Naive thymus-derived CD4-positive, alpha-beta T cell (primary cell): ENCODE results near the gene OSBP2. TPM values are rescaled to one million over a fixed set of nuclear protein-coding genes. Genes with fewer than 3 reads are reported as not detected.

Experiments used
- ATAC-seq: fragments of 150-1000 bp; cut with Tn5 transposase; 2 replicates; pipeline ENCODE4 v1.10.0; 2021; ENCODE audit warnings: mild to moderate bottlenecking, moderate library complexity
- CTCF ChIA-PET: fragments of 350-600 bp; sonication (Branson Sonifier 250); formaldehyde crosslinking; loops from one replicate; lab custom pipeline; 2021; ENCODE audit warnings: antibody characterized with exemption; lab: Charles Lee
- POLR2A ChIA-PET: fragments of 350-600 bp; sonication (Branson Sonifier 250); formaldehyde crosslinking; loops from one replicate; lab custom pipeline; 2021; ENCODE audit warnings: antibody characterized with exemption, inconsistent platforms; lab: Charles Lee
- DNase-seq, 9 donors: peaks; one replicate each; pipeline versions ENCODE4 v3.0.0 to v3.0.0-alpha.2; 2020 to 2022; ENCODE audit warnings: mixed read lengths in 1 of 9
- H3K27ac ChIP-seq: one replicate; pipeline ENCODE4 v1.7.0; 2013; ENCODE audit warnings: mild to moderate bottlenecking, low read depth, low read length, moderate library complexity
- H3K27me3 ChIP-seq, 2 donors: one replicate each; pipeline ENCODE4 v1.7.0; 2013; ENCODE audit warnings: low read length in 2 of 2, mild to moderate bottlenecking in 2 of 2, moderate library complexity in 2 of 2; ENCODE audit not compliant: control insufficient read depth in 2 of 2, insufficient read depth in 2 of 2
- H3K36me3 ChIP-seq, 3 experiments: 1 replicate in 2 of 3; 2 replicates in 1 of 3; pipeline ENCODE4 v1.7.0; 2013; ENCODE audit warnings: low read length in 3 of 3, mild to moderate bottlenecking in 3 of 3, moderate library complexity in 1 of 3; ENCODE audit not compliant: insufficient read depth in 3 of 3, control insufficient read depth in 2 of 3
- H3K4me1 ChIP-seq, 2 donors: one replicate each; pipeline ENCODE4 v1.7.0; 2013; ENCODE audit warnings: low read length in 2 of 2, mild to moderate bottlenecking in 2 of 2, moderate library complexity in 1 of 2; ENCODE audit not compliant: control insufficient read depth in 2 of 2, insufficient read depth in 2 of 2
- H3K4me3 ChIP-seq: 2 replicates; pipeline ENCODE4 v1.7.0; 2013; ENCODE audit warnings: mild to moderate bottlenecking, low read length
- H3K9me3 ChIP-seq, 3 experiments: 1 replicate in 2 of 3; 2 replicates in 1 of 3; pipeline ENCODE4 v1.7.0; 2013; ENCODE audit warnings: low read length in 3 of 3; ENCODE audit not compliant: control insufficient read depth in 2 of 3
- H3K27ac Mint-ChIP-seq, 9 donors: one replicate each; pipeline ENCODE4 v1.8.0; 2020 to 2022; ENCODE audit warnings: mixed read lengths in 9 of 9, mild to moderate bottlenecking in 8 of 9, moderate library complexity in 5 of 9, inconsistent platforms in 2 of 9
- H3K27me3 Mint-ChIP-seq, 5 donors: one replicate each; pipeline ENCODE4 v1.8.0; 2021 to 2022; ENCODE audit warnings: mixed read lengths in 5 of 5, mild to moderate bottlenecking in 1 of 5
- H3K36me3 Mint-ChIP-seq, 5 donors: one replicate each; pipeline ENCODE4 v1.8.0; 2020 to 2022; ENCODE audit warnings: mixed read lengths in 5 of 5, mild to moderate bottlenecking in 3 of 5, inconsistent platforms in 1 of 5
- H3K4me1 Mint-ChIP-seq, 7 donors: one replicate each; pipeline ENCODE4 v1.8.0; 2020 to 2022; ENCODE audit warnings: mixed read lengths in 7 of 7, mild to moderate bottlenecking in 3 of 7, inconsistent platforms in 1 of 7
- H3K4me3 Mint-ChIP-seq, 10 donors: one replicate each; pipeline ENCODE4 v1.8.0; 2020 to 2022; ENCODE audit warnings: mild to moderate bottlenecking in 10 of 10, mixed read lengths in 10 of 10, moderate library complexity in 6 of 10, inconsistent platforms in 2 of 10
- H3K9me3 Mint-ChIP-seq, 11 donors: one replicate each; pipeline ENCODE4 v1.8.0; 2020 to 2022; ENCODE audit warnings: mixed read lengths in 11 of 11, mild to moderate bottlenecking in 4 of 11, inconsistent platforms in 1 of 11, moderate library complexity in 1 of 11
- intact Hi-C, 2 donors: fragments of 100-400 bp; cut with micrococcal nuclease; formaldehyde crosslinking; loops; one replicate each; pipeline ENCODE4 v1.15.1; 2023
- polyA plus RNA-seq, 2 donors: library from polyadenylated mRNA; unstranded; fragments of 300-500 nt; fragmentation: Illumina TruSeq; gene quantifications; one replicate each; pipeline ENCODE4 v1.2.3, GENCODE V29; 2021
- total RNA-seq, 6 experiments: library from RNA in 5 of 6; stranded (reverse) in 5 of 6; gene quantifications; 1 replicate in 5 of 6; 2 replicates in 1 of 6; pipeline ENCODE4 v1.2.3 and lab custom pipeline; 2021 to 2026

Gene OSBP2
- total and polyA plus RNA-seq, 7 experiments from 2014 or later, result 0.37 to 2.7 (median 1.8) TPM

DNA sequence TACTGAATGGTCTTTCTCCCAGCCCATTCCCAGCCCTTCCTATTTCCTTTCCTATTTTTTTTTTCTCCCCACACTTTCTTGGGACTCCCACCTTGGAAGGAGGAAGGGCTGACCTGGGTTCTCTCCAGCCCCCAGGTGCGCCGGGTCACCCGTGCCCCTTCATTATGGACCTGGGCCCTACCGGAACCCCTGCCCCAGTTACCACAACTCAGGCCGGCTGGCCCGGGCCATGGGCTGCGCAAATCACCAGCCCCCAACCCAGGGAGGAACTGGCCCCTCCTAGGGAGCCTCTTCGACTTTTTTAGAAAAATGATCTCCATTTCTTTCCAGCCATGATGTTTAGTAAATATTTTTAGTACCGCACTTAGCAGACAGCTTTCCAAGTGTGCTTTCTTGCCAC, 211.7 kb downstream of the OSBP2 start:
- CTCF ChIA-PET, result no interaction called here

GRCh38 chr22:30906946-30907345, 212.3 kb downstream of the OSBP2 start:
- Mint-ChIP-seq H3K27me3 (no peaks in the 10 kb centered on the region), H3K36me3 (peaks cover 6 to 59% (median 37%) of the 10 kb centered on the region in 5 donors), H3K4me3 (no peak overlapping the region), H3K9me3 (peaks cover 0 to 1% (median 0%) of the 10 kb centered on the region in 11 donors), H3K27ac (no peak overlapping the region), H3K4me1 (peaks cover 4 to 25% (median 11%) of the 10 kb centered on the region in 7 donors)
- ChIA-PET CTCF (no interaction called here), POLR2A (no interaction called here)
- DNase-seq, result no peak
- intact Hi-C loops, result no loop called here
- Histone ChIP-seq H3K27ac (no peak overlapping the region), H3K4me3 (no peak overlapping the region), H3K9me3 (no peaks in the 10 kb centered on the region), H3K36me3 (peaks cover 0 to 59% (median 3%) of the 10 kb centered on the region in 3 experiments), H3K27me3 (no peaks in the 10 kb centered on the region), H3K4me1 (no peaks in the 10 kb centered on the region)
- ATAC-seq, result no peak

More for the DNA sequence above, 211.7 kb downstream of the OSBP2 start:
- Histone ChIP-seq H3K4me3 (no peak overlapping the region), H3K4me1 (no peaks in the 10 kb centered on the region), H3K27ac (no peak overlapping the region), H3K27me3 (no peaks in the 10 kb centered on the region), H3K9me3 (no peaks in the 10 kb centered on the region), H3K36me3 (peaks cover 0 to 59% (median 3%) of the 10 kb centered on the region in 3 experiments)
- H3K27ac Mint-ChIP-seq, result peak overlapping the region in 1 of 9 donors; percentile 38
- H3K4me1 Mint-ChIP-seq, result peaks cover 4 to 25% (median 10%) of the 10 kb centered on the region in 7 donors
- ATAC-seq (no peak), DNase-seq (no peak)
- H3K4me3 Mint-ChIP-seq, result no peak overlapping the region
- intact Hi-C loops, result no loop called here
- H3K9me3 Mint-ChIP-seq, result no peaks in the 10 kb centered on the region
- POLR2A ChIA-PET, result no interaction called here
- H3K36me3 Mint-ChIP-seq, result peaks cover 6 to 62% (median 41%) of the 10 kb centered on the region in 5 donors
- H3K27me3 Mint-ChIP-seq, result no peaks in the 10 kb centered on the region

DNA sequence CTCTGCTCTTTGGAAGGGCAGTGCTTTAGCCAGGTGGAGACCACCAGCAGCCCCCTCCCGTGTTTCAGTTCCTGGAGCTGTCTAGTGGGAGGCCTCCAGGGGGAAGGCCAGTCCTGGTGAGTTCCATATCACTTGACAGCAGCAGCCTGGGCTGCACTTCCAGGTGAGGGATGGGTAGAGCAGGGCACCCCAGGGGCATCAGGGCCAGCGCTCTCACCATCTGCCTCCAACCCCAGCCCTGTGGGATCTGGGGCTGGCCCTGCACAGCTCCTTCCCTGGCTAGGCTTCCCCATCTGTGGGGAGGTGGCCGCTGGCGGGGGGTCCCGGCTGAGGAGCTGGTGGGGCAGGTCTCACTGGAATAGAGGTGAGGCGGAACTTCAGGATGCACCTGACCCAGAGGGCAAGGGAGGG, 213.4 kb downstream of the OSBP2 start:
- Histone ChIP-seq H3K4me3 (no peak overlapping the region), H3K27me3 (no peaks in the 10 kb centered on the region), H3K4me1 (no peaks in the 10 kb centered on the region), H3K27ac (no peak overlapping the region), H3K9me3 (no peaks in the 10 kb centered on the region), H3K36me3 (peaks cover 0 to 51% (median 3%) of the 10 kb centered on the region in 3 experiments)
- Mint-ChIP-seq H3K36me3 (peaks cover 3 to 50% (median 27%) of the 10 kb centered on the region in 5 donors), H3K9me3 (peaks cover 0 to 4% (median 0%) of the 10 kb centered on the region in 11 donors), H3K4me3 (no peak overlapping the region), H3K4me1 (peaks cover 1 to 14% (median 10%) of the 10 kb centered on the region in 7 donors), H3K27me3 (no peaks in the 10 kb centered on the region), H3K27ac (no peak overlapping the region)
- ATAC-seq (no peak), DNase-seq (no peak)
- ChIA-PET CTCF (no interaction called here), POLR2A (no interaction called here)
- intact Hi-C loops, result no loop called here

GRCh38 chr22:30909306-30909705, 214.6 kb downstream of the OSBP2 start:
- Mint-ChIP-seq H3K4me1 (peaks cover 0 to 11% (median 4%) of the 10 kb centered on the region in 7 donors), H3K36me3 (peaks cover 3 to 44% (median 18%) of the 10 kb centered on the region in 5 donors), H3K27me3 (no peaks in the 10 kb centered on the region), H3K27ac (no peak overlapping the region), H3K9me3 (peaks cover 0 to 4% (median 0%) of the 10 kb centered on the region in 11 donors), H3K4me3 (no peak overlapping the region)
- Histone ChIP-seq H3K4me3 (no peak overlapping the region), H3K36me3 (peaks cover 0 to 39% (median 3%) of the 10 kb centered on the region in 3 experiments), H3K27me3 (no peaks in the 10 kb centered on the region), H3K27ac (no peak overlapping the region), H3K4me1 (no peaks in the 10 kb centered on the region), H3K9me3 (no peaks in the 10 kb centered on the region)
- DNase-seq, result no peak
- ChIA-PET CTCF (interaction anchor here (1.8 kb wide), 1 partner anchor 13 kb away, joined by 4 read pairs; no protein-coding TSS in a partner anchor), POLR2A (no interaction called here)
- no peak for ATAC-seq
- intact Hi-C loops, result no loop called here

- peaks cover 0 to 4% (median 0%) of the 10 kb centered on the region in 11 donors for H3K9me3 Mint-ChIP-seq
- Histone ChIP-seq H3K36me3 (peaks cover 0 to 39% (median 3%) of the 10 kb centered on the region in 3 experiments), H3K27me3 (no peaks in the 10 kb centered on the region), H3K4me3 (no peak overlapping the region), H3K27ac (no peak overlapping the region), H3K4me1 (no peaks in the 10 kb centered on the region), H3K9me3 (no peaks in the 10 kb centered on the region)
- H3K4me3 Mint-ChIP-seq, result no peak overlapping the region
- H3K27ac Mint-ChIP-seq, result no peak overlapping the region
- peaks cover 0 to 11% (median 4%) of the 10 kb centered on the region in 7 donors for H3K4me1 Mint-ChIP-seq
- H3K36me3 Mint-ChIP-seq, result peaks cover 3 to 43% (median 18%) of the 10 kb centered on the region in 5 donors
- CTCF ChIA-PET, result interaction anchor here (0.6 to 1.8 kb wide), 2 partner anchors 12 to 250 kb away, joined by 4 to 5 read pairs; no protein-coding TSS in a partner anchor
- intact Hi-C loops, result no loop called here
- DNase-seq (no peak), ATAC-seq (no peak)
- POLR2A ChIA-PET, result interaction anchor here (1.0 kb wide), 1 partner anchor 11 kb away, joined by 3 read pairs; no protein-coding TSS in a partner anchor
- H3K27me3 Mint-ChIP-seq, result no peaks in the 10 kb centered on the region
Observed at GRCh38 chr22:30910358-30910757, 215.7 kb downstream of the OSBP2 start.

DNA sequence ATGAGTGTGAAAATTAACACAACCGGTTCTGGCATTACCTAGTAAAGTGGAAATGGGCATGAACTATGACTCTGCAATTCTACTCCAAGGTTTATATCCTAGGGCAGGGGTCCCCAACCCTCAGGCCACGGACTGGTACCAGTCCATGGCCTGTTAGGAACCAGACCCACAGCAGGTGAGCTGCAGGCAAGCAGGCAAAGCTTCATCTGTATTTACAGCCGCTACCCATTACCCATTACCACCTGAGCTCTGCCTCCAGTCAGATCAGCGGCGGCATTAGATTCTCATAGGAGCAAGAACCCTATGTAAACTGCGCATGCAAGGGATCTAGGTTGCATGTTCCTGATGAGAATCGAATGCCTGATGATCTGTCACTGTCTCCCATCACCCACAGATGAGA, 224.1 kb downstream of the OSBP2 start:
- intact Hi-C loops, result no loop called here
- Histone ChIP-seq H3K27me3 (no peaks in the 10 kb centered on the region), H3K4me1 (peaks cover 6 to 16% of the 10 kb centered on the region in 2 donors), H3K4me3 (no peak overlapping the region), H3K9me3 (no peaks in the 10 kb centered on the region), H3K36me3 (peaks cover 0 to 5% (median 0%) of the 10 kb centered on the region in 3 experiments), H3K27ac (no peak overlapping the region)
- Mint-ChIP-seq H3K4me1 (peaks cover 4 to 29% (median 21%) of the 10 kb centered on the region in 7 donors), H3K4me3 (peak overlapping the region in 1 of 10 donors; percentile 23), H3K27ac (no peak overlapping the region), H3K9me3 (peaks cover 0 to 8% (median 0%) of the 10 kb centered on the region in 11 donors), H3K27me3 (peaks cover 0 to 2% (median 0%) of the 10 kb centered on the region in 5 donors), H3K36me3 (peaks cover 0 to 8% (median 5%) of the 10 kb centered on the region in 5 donors)
- POLR2A ChIA-PET, result interaction anchor here (9.2 kb wide), 1 partner anchor 21 kb away, joined by 104 read pairs; no protein-coding TSS in a partner anchor
- DNase-seq (no peak), ATAC-seq (no peak)
- CTCF ChIA-PET, result interaction anchor here (1.0 to 2.9 kb wide), 3 partner anchors 51 to 283 kb away, joined by 4 to 8 read pairs (median 4); partner anchors contain the start of genes MORC2, SLC35E4 and TUG1
